PFSK-1 (cell line): ENCODE results near the gene ACTL9.

ENCODE experiments used
- POLR2AphosphoS5 ChIP-seq: IDR thresholded peaks from 2 replicates; pipeline ENCODE4 v1.6.1; 2012; ENCODE audit warnings: low read depth, mild to moderate bottlenecking, control low read depth, low read length, moderate library complexity
- SIN3A ChIP-seq: IDR thresholded peaks from 2 replicates; pipeline ENCODE4 v1.6.1; 2012; ENCODE audit warnings: mild to moderate bottlenecking, low read length, moderate library complexity, borderline replicate concordance; ENCODE audit not compliant: insufficient read depth

DNA sequence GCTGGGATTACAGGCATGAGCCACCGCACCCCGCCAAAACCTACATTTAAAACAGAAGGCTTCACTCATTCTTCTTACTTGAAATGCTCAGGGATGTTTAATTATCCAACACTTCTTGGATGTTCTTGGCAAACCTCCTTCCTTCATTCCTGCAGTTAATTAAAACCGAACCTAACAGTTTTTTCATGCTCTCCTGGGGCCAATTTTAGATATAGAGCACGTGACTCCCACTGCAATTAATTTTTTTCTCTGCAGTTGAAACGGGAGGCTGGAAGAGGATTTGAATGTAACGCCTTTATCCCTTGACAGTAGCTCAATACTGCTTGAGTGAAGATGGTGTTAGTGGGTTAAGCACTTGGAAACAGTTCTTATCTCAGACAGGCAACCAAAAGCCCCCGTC lies 4.6 kb upstream of the ACTL9 start:
- no peak for TF ChIP-seq POLR2AphosphoS5
- TF ChIP-seq SIN3A, result no peak
